Measurements from ENCODE around the gene CDH10. TPM values are rescaled to one million over a fixed set of nuclear protein-coding genes. Genes with fewer than 3 reads are reported as not detected.

Gene CDH10
- total RNA-seq, 1 donor, result 2.2 TPM

- no peak for DNase-seq (ENCODE audit: low read depth)
- H3K4me3 ChIP-seq (ENCODE audit: low read depth, low read length), result no peak overlapping the region
- no peak for TF ChIP-seq CTCF (IDR thresholded peaks at IDR 0.05; ENCODE audit: insufficient read depth, low read depth, low read length)
These were observed 29.6 kb downstream of the CDH10 start for GRCh38 chr5:24615159-24615558.

- TF ChIP-seq CTCF (IDR thresholded peaks at IDR 0.05; ENCODE audit: insufficient read depth, low read depth, low read length), result no peak
- no peak for DNase-seq (ENCODE audit: low read depth)
- H3K4me3 ChIP-seq (ENCODE audit: low read depth, low read length), result no peak overlapping the region
These were observed 35.1 kb downstream of the CDH10 start for GRCh38 chr5:24609706-24610105.

GRCh38 chr5:24606971-24607370 is 37.8 kb downstream of the CDH10 start:
- DNase-seq (ENCODE audit: low read depth), result no peak
- no peak for TF ChIP-seq CTCF (IDR thresholded peaks at IDR 0.05; ENCODE audit: insufficient read depth, low read depth, low read length)
- H3K4me3 ChIP-seq (ENCODE audit: low read depth, low read length), result no peak overlapping the region

GRCh38 chr5:24602188-24602587 is 42.6 kb downstream of the CDH10 start:
- DNase-seq (ENCODE audit: low read depth), result no peak

GRCh38 chr5:24598956-24599355 is 45.8 kb downstream of the CDH10 start:
- H3K4me3 ChIP-seq (ENCODE audit: low read depth, low read length), result no peak overlapping the region
- no peak for TF ChIP-seq CTCF (IDR thresholded peaks at IDR 0.05; ENCODE audit: insufficient read depth, low read depth, low read length)
- DNase-seq (ENCODE audit: low read depth), result no peak

More at GRCh38 chr5:24602188-24602587, 42.6 kb downstream of the CDH10 start:
- no peak for TF ChIP-seq CTCF (IDR thresholded peaks at IDR 0.05; ENCODE audit: insufficient read depth, low read depth, low read length)
- H3K4me3 ChIP-seq (ENCODE audit: low read depth, low read length), result no peak overlapping the region

GRCh38 chr5:24595329-24595728 is 49.4 kb downstream of the CDH10 start:
- no peak overlapping the region for H3K4me3 ChIP-seq (ENCODE audit: low read depth, low read length)
- DNase-seq (ENCODE audit: low read depth), result no peak
- no peak for TF ChIP-seq CTCF (IDR thresholded peaks at IDR 0.05; ENCODE audit: insufficient read depth, low read depth, low read length)

- no peak for TF ChIP-seq CTCF (IDR thresholded peaks at IDR 0.05; ENCODE audit: insufficient read depth, low read depth, low read length)
- DNase-seq (ENCODE audit: low read depth), result no peak
- H3K4me3 ChIP-seq (ENCODE audit: low read depth, low read length), result no peak overlapping the region
These were observed 53.4 kb downstream of the CDH10 start for GRCh38 chr5:24591426-24591825.
